ENCODE measurements around the gene TMEM158. TPM values are rescaled to one million over a fixed set of nuclear protein-coding genes. Genes with fewer than 3 reads are reported as not detected.

The TMEM158 gene
- total and polyA plus RNA-seq, 11 donors, result 0.31 to 3.3 (median 0.58) TPM

DNA sequence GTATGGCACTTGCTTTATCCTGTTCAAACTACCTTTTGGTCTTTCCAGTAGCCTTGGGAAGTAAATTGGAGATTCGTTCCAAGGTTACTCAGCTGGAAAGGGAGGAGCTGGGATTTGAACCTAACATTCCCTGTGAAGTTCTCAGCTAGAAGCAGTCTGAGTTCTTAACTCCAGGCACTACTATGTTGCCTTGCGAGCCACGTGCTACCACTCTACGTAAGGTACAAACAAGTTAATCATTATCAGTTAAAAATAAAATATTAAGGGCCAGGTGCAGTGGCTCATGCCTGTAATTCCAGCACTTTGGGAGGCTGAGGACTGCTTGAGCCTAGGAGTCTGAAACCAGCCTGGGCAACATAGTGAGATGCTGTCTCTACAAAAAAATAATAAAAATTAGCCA lies 49.2 kb downstream of the TMEM158 start:
- TF ChIP-seq, protein P1, sequence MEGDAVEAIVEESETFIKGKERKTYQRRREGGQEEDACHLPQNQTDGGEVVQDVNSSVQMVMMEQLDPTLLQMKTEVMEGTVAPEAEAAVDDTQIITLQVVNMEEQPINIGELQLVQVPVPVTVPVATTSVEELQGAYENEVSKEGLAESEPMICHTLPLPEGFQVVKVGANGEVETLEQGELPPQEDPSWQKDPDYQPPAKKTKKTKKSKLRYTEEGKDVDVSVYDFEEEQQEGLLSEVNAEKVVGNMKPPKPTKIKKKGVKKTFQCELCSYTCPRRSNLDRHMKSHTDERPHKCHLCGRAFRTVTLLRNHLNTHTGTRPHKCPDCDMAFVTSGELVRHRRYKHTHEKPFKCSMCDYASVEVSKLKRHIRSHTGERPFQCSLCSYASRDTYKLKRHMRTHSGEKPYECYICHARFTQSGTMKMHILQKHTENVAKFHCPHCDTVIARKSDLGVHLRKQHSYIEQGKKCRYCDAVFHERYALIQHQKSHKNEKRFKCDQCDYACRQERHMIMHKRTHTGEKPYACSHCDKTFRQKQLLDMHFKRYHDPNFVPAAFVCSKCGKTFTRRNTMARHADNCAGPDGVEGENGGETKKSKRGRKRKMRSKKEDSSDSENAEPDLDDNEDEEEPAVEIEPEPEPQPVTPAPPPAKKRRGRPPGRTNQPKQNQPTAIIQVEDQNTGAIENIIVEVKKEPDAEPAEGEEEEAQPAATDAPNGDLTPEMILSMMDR (IDR thresholded peaks at IDR 0.05), result no peak
- TF ChIP-seq POLR2A (IDR thresholded peaks at IDR 0.05), result no peak
- 68 to 83% (median 77%) methylated on average over 4 of the region's 4 CpGs for WGBS, 4 donors
- DNase-seq, result no peak
- no peak for ATAC-seq
- intact Hi-C loops (cut with DNase I), result no loop called here
- no peak overlapping the region for H3K27ac ChIP-seq
- H3K36me3 ChIP-seq, result no peaks in the 10 kb centered on the region
- no peaks in the 10 kb centered on the region for H3K4me1 ChIP-seq
- H3K27me3 ChIP-seq, result no peaks in the 10 kb centered on the region
- no peak overlapping the region for H3K4me3 ChIP-seq
- no peaks in the 10 kb centered on the region for H3K9me3 ChIP-seq

Other genes starting within 250 kb of the TMEM158 start
- gene CLEC3B, start 200.0 kb downstream of the TMEM158 start, total RNA-seq, result 100 to 1,000 TPM in 2 of 9 donors, 10 to 100 TPM in 7; 34.8 to 131 (median 71.3) TPM
- gene CLEC3B, start 200.0 kb downstream of the TMEM158 start, polyA plus RNA-seq, result 100 to 1,000 TPM; 114 to 205 TPM
- 1 to 10 TPM in 2 of 9 donors, under 1 TPM in 7; 0.19 to 5.8 (median 0.38) TPM for gene CDCP1, start 79.9 kb downstream of the TMEM158 start, total RNA-seq
- 1 to 10 TPM in 1 of 2 donors, under 1 TPM in 1; 0.11 to 1.6 TPM for gene CDCP1, start 79.9 kb downstream of the TMEM158 start, polyA plus RNA-seq
- 10 to 100 TPM; 10.7 to 20.2 (median 13.9) TPM for gene LARS2, start 162.3 kb upstream of the TMEM158 start, total RNA-seq
- gene LARS2, start 162.3 kb upstream of the TMEM158 start, polyA plus RNA-seq, result 10 to 100 TPM in 1 of 2 donors, 1 to 10 TPM in 1; 6.1 to 10.5 TPM

Measured in heart left ventricle (tissue), 16 donors.